ENCODE data around the gene ANO2. TPM values are rescaled to one million over a fixed set of nuclear protein-coding genes. Genes with fewer than 3 reads are reported as not detected.

Gene ANO2
- total and polyA plus RNA-seq, 4 donors: 0.03 to 0.25 (median 0.15) TPM

DNA sequence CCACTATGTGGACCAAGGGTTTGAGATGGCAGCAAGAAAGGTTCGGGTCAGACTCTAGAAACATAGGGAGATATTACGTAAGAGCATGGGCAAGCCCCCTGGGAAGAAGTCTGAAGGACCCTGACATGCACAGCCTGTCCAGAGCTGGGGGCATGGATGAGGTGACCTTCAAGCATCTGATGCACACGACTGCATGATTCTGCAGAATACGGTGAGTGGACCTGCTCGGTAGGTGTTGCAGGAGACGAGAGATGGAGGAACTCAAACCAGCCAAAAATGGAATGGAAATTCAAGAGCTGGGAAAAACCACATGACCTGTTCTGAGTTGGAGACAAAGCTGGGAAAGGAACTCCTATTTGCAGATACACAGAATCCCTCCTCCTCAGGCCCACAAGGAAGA lies 43.6 kb downstream of the ANO2 start (continued):
- TF ChIP-seq YY1 (IDR thresholded peaks at IDR 0.05) (no peak), EGR1 (IDR thresholded peaks at IDR 0.05; ENCODE audit: low read depth in 2 of 2) (no peak), RAD21 (IDR thresholded peaks at IDR 0.05) (no peak), TAF1 (conservative IDR thresholded peaks at IDR 0.05) (no peak), GABPA (IDR thresholded peaks at IDR 0.05 in 1 of 2, conservative IDR thresholded peaks at IDR 0.05 in 1 of 2) (no peak), FOXA1 (IDR thresholded peaks at IDR 0.05) (no peak), HNF4A (conservative IDR thresholded peaks at IDR 0.05) (no peak)
- TF ChIP-seq, protein P1, sequence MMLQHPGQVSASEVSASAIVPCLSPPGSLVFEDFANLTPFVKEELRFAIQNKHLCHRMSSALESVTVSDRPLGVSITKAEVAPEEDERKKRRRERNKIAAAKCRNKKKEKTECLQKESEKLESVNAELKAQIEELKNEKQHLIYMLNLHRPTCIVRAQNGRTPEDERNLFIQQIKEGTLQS (IDR thresholded peaks at IDR 0.05): no peak

DNA sequence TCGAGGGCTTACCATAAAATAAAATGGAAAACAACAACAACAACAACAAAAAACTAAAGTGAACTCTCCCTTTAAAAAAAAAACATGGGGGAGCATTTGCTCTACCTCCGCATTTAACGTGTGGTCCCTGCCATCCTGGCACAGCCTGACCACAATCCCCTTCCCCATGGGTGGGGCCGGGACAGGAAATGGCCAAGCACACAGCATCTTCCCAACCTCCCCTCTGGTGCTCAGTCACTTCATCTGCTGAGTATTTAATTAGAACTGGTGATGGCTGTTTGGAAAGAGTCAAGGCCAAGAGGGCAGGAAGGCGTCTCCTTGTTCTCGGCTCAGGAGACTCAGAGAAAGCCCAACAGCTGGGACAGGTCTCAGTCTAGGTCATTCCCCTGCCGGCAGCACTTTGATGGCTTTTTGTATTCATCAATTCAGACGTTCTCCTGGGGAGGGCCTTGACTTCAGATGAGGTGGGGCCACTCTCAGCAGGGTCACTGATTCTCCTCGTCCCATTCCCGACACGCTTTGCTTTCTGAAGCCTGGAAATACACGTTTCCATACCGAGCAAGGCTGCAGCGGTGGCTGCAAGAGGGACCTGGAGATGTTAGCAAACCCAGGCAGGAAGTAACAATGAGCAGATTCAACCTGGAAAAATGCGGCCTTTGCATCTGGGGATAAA lies 44.4 kb downstream of the ANO2 start:
- no peaks in the 10 kb centered on the region for H3K9me3 ChIP-seq (ENCODE audit: control insufficient read depth in 4 of 4, low read length in 3 of 4)

More for the DNA sequence above, 44.4 kb downstream of the ANO2 start:
- TF ChIP-seq, protein P2, sequence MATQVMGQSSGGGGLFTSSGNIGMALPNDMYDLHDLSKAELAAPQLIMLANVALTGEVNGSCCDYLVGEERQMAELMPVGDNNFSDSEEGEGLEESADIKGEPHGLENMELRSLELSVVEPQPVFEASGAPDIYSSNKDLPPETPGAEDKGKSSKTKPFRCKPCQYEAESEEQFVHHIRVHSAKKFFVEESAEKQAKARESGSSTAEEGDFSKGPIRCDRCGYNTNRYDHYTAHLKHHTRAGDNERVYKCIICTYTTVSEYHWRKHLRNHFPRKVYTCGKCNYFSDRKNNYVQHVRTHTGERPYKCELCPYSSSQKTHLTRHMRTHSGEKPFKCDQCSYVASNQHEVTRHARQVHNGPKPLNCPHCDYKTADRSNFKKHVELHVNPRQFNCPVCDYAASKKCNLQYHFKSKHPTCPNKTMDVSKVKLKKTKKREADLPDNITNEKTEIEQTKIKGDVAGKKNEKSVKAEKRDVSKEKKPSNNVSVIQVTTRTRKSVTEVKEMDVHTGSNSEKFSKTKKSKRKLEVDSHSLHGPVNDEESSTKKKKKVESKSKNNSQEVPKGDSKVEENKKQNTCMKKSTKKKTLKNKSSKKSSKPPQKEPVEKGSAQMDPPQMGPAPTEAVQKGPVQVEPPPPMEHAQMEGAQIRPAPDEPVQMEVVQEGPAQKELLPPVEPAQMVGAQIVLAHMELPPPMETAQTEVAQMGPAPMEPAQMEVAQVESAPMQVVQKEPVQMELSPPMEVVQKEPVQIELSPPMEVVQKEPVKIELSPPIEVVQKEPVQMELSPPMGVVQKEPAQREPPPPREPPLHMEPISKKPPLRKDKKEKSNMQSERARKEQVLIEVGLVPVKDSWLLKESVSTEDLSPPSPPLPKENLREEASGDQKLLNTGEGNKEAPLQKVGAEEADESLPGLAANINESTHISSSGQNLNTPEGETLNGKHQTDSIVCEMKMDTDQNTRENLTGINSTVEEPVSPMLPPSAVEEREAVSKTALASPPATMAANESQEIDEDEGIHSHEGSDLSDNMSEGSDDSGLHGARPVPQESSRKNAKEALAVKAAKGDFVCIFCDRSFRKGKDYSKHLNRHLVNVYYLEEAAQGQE (IDR thresholded peaks at IDR 0.05): no peak
- TF ChIP-seq NR2F2 (IDR thresholded peaks at IDR 0.05): no peak
- TF ChIP-seq FOXA2 (IDR thresholded peaks at IDR 0.05): no peak
- TF ChIP-seq EGR1 (IDR thresholded peaks at IDR 0.05; ENCODE audit: low read depth in 2 of 2): no peak
- no peak for TF ChIP-seq HNF4A (conservative IDR thresholded peaks at IDR 0.05)
- TF ChIP-seq, protein P3, sequence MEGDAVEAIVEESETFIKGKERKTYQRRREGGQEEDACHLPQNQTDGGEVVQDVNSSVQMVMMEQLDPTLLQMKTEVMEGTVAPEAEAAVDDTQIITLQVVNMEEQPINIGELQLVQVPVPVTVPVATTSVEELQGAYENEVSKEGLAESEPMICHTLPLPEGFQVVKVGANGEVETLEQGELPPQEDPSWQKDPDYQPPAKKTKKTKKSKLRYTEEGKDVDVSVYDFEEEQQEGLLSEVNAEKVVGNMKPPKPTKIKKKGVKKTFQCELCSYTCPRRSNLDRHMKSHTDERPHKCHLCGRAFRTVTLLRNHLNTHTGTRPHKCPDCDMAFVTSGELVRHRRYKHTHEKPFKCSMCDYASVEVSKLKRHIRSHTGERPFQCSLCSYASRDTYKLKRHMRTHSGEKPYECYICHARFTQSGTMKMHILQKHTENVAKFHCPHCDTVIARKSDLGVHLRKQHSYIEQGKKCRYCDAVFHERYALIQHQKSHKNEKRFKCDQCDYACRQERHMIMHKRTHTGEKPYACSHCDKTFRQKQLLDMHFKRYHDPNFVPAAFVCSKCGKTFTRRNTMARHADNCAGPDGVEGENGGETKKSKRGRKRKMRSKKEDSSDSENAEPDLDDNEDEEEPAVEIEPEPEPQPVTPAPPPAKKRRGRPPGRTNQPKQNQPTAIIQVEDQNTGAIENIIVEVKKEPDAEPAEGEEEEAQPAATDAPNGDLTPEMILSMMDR (IDR thresholded peaks at IDR 0.05; ENCODE audit: low read depth, low read length, missing input control): no peak
- no peak for TF ChIP-seq GABPA (IDR thresholded peaks at IDR 0.05 in 1 of 2, conservative IDR thresholded peaks at IDR 0.05 in 1 of 2)
- TF ChIP-seq, protein P4, sequence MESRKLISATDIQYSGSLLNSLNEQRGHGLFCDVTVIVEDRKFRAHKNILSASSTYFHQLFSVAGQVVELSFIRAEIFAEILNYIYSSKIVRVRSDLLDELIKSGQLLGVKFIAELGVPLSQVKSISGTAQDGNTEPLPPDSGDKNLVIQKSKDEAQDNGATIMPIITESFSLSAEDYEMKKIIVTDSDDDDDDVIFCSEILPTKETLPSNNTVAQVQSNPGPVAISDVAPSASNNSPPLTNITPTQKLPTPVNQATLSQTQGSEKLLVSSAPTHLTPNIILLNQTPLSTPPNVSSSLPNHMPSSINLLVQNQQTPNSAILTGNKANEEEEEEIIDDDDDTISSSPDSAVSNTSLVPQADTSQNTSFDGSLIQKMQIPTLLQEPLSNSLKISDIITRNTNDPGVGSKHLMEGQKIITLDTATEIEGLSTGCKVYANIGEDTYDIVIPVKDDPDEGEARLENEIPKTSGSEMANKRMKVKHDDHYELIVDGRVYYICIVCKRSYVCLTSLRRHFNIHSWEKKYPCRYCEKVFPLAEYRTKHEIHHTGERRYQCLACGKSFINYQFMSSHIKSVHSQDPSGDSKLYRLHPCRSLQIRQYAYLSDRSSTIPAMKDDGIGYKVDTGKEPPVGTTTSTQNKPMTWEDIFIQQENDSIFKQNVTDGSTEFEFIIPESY (IDR thresholded peaks at IDR 0.05): no peak
- TF ChIP-seq RXRA (IDR thresholded peaks at IDR 0.05): no peak
- no peak for TF ChIP-seq YY1 (IDR thresholded peaks at IDR 0.05)
- TF ChIP-seq SP1 (IDR thresholded peaks at IDR 0.05): no peak
- TF ChIP-seq FOXA1 (IDR thresholded peaks at IDR 0.05): no peak
- no peak for DNase-seq (ENCODE audit: low spot score)
- no peaks in the 10 kb centered on the region for H3K4me1 ChIP-seq (ENCODE audit: control insufficient read depth in 4 of 4, insufficient read depth in 4 of 4, low read length in 3 of 4)
- no peak overlapping the region for H3K9ac ChIP-seq (ENCODE audit: low read depth in 1 of 2, low read length in 2 of 2)
- no peaks in the 10 kb centered on the region for H3K36me3 ChIP-seq (ENCODE audit: control insufficient read depth in 4 of 4, insufficient read depth in 3 of 4, low read depth in 1 of 4, low read length in 3 of 4)
- 58% methylated on average over 15 of the region's 15 CpGs for WGBS
- H3K27me3 ChIP-seq (ENCODE audit: control insufficient read depth in 4 of 4, insufficient read depth in 4 of 4, low read length in 3 of 4): no peaks in the 10 kb centered on the region
- no peak overlapping the region for H3K4me3 ChIP-seq (ENCODE audit: low read depth in 1 of 3, low read length in 3 of 3)
- no peak overlapping the region for H3K27ac ChIP-seq (ENCODE audit: low read depth in 1 of 2, low read length in 2 of 2)

Measured in liver (tissue), 9 donors.